ENCODE measurements around the gene MKI67.

DNA sequence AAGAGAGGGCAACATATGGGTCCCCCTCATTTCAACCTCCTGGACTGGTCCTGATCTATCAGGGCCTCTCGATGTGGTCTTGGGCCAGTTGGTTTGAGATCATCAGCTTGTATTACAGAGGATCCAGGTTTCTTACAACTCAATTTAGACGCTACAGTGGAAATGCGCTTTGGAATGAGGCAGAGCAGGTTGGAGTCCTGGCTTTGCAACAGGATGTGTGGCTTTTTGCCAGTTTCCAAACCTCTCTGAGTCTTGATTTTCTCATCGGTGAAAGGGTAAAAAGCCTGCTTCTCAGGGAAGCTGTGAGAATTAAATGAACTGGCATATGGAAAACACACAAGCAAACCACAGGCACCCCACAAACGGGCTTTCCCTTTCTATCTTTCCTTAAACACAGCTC lies 37.5 kb upstream of the MKI67 start:
- TF ChIP-seq YY1 (IDR thresholded peaks at IDR 0.05; ENCODE audit: insufficient read depth, insufficient read length) (no peak), SUZ12 (IDR thresholded peaks at IDR 0.05; ENCODE audit: extremely low read depth, insufficient read depth, insufficient read length) (no peak)
